ENCODE data around the gene PDIA5.
A peak's percentile ranks its signal among the peaks of the same experiment; 100 is the strongest.

The PDIA5 gene

GRCh38 chr3:123067689-123068600 lies 1.1 kb downstream of the PDIA5 start:
- no peak for TF ChIP-seq GABPA (IDR thresholded peaks at IDR 0.05; ENCODE audit: low read depth)
- TF ChIP-seq, protein P1, sequence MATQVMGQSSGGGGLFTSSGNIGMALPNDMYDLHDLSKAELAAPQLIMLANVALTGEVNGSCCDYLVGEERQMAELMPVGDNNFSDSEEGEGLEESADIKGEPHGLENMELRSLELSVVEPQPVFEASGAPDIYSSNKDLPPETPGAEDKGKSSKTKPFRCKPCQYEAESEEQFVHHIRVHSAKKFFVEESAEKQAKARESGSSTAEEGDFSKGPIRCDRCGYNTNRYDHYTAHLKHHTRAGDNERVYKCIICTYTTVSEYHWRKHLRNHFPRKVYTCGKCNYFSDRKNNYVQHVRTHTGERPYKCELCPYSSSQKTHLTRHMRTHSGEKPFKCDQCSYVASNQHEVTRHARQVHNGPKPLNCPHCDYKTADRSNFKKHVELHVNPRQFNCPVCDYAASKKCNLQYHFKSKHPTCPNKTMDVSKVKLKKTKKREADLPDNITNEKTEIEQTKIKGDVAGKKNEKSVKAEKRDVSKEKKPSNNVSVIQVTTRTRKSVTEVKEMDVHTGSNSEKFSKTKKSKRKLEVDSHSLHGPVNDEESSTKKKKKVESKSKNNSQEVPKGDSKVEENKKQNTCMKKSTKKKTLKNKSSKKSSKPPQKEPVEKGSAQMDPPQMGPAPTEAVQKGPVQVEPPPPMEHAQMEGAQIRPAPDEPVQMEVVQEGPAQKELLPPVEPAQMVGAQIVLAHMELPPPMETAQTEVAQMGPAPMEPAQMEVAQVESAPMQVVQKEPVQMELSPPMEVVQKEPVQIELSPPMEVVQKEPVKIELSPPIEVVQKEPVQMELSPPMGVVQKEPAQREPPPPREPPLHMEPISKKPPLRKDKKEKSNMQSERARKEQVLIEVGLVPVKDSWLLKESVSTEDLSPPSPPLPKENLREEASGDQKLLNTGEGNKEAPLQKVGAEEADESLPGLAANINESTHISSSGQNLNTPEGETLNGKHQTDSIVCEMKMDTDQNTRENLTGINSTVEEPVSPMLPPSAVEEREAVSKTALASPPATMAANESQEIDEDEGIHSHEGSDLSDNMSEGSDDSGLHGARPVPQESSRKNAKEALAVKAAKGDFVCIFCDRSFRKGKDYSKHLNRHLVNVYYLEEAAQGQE (IDR thresholded peaks at IDR 0.05; ENCODE audit: insufficient replicate concordance, low read depth) = no peak
- TF ChIP-seq, protein P2, sequence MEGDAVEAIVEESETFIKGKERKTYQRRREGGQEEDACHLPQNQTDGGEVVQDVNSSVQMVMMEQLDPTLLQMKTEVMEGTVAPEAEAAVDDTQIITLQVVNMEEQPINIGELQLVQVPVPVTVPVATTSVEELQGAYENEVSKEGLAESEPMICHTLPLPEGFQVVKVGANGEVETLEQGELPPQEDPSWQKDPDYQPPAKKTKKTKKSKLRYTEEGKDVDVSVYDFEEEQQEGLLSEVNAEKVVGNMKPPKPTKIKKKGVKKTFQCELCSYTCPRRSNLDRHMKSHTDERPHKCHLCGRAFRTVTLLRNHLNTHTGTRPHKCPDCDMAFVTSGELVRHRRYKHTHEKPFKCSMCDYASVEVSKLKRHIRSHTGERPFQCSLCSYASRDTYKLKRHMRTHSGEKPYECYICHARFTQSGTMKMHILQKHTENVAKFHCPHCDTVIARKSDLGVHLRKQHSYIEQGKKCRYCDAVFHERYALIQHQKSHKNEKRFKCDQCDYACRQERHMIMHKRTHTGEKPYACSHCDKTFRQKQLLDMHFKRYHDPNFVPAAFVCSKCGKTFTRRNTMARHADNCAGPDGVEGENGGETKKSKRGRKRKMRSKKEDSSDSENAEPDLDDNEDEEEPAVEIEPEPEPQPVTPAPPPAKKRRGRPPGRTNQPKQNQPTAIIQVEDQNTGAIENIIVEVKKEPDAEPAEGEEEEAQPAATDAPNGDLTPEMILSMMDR (IDR thresholded peaks at IDR 0.05; ENCODE audit: insufficient read depth, low read length) = no peak
- TF ChIP-seq SPI1 (IDR thresholded peaks at IDR 0.05; ENCODE audit: borderline replicate concordance, low read depth) = no peak
- TF ChIP-seq POLR2AphosphoS5 (IDR thresholded peaks at IDR 0.05; ENCODE audit: low read depth) = no peak
- Histone ChIP-seq H3K27me3 (ENCODE audit: insufficient read depth, poor library complexity, severe bottlenecking) (no peaks in the 10 kb centered on the region), H3K4me3 (replicated peaks; ENCODE audit: insufficient read depth, low read length) (peak overlapping the region; percentile 76), H3K27ac (replicated peaks) (peak overlapping the region; percentile 80)
- peak in 1 of 2 experiments; percentile 29 for DNase-seq (ENCODE audit: low read depth in 1 of 2, low spot score in 1 of 2)

DNA sequence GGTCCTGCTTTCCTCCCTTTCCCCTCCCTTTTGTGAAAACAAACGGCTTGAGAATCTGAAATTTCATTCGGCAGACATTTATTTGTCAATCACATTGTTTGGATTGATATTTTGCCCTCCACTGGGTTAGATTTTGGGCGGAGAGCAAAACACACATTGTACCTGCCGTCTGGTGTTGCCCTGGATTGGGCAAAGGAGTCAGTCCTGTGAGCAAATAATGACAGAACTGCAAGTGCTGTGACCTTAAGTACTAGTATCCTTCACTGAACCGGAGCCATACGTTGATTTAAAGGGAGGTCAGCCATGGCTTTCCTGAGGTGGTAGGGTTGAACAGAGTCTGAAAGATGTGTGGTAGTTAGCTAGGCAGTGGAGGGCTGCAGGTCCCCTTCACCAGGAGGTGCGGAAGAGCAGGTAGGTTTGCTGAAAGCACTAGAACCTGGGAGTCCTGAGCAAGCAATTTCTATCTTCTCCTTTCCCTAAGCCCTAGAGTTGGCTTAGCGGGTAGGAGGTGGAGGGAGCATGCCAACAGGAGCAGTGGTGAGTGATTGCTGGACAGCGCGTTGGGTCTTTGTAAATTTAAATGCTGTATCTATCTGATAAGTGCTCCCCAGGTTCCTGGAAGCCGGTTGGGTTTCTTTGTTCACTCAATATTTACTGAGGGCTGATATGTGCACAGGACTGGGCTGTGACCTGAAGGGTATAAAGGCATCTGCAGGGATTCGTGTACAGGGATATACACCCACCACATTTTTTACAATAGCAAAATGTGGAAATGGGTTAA lies 2.0 kb downstream of the PDIA5 start:
- no peaks in the 10 kb centered on the region for H3K27me3 ChIP-seq (ENCODE audit: insufficient read depth, poor library complexity, severe bottlenecking)
- H3K27ac ChIP-seq (replicated peaks) = no peak overlapping the region
- DNase-seq (ENCODE audit: low read depth in 1 of 2, low spot score in 1 of 2) = no peak
- peak overlapping the region; percentile 76; the same call in 1 of the 2 replicates for H3K4me3 ChIP-seq (replicated peaks; ENCODE audit: insufficient read depth, low read length)
- TF ChIP-seq, protein P1 (IDR thresholded peaks at IDR 0.05; ENCODE audit: insufficient replicate concordance, low read depth) = peak; percentile 77
- TF ChIP-seq SPI1 (IDR thresholded peaks at IDR 0.05; ENCODE audit: borderline replicate concordance, low read depth) (no peak), GABPA (IDR thresholded peaks at IDR 0.05; ENCODE audit: low read depth) (no peak), POLR2AphosphoS5 (IDR thresholded peaks at IDR 0.05; ENCODE audit: low read depth) (no peak)

DNA sequence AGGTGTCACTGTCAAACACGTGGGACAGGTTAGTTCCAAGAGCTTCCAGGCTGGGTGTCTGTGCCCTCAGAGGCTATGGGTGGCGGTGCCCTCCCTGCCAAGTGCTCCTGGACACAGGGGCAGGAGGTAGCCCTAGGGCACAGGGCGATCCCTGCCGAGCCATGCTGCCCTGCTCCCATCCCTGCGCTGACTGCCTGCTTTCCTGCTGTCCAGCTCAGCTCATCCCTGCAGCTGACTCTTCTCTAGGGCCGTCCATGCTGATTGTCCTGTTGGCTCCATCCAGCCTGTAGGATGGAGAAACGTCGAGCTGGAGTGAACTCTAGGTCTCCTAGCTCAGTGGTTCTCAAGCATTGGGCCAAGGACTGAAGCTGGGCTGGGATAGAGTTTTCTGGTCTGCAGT lies 3.7 kb downstream of the PDIA5 start:
- H3K27me3 ChIP-seq (ENCODE audit: insufficient read depth, poor library complexity, severe bottlenecking) = no peaks in the 10 kb centered on the region
- no peak for DNase-seq (ENCODE audit: low read depth in 1 of 2, low spot score in 1 of 2)
- H3K4me3 ChIP-seq (replicated peaks; ENCODE audit: insufficient read depth, low read length) = no peak overlapping the region
- no peak overlapping the region for H3K27ac ChIP-seq (replicated peaks)
- TF ChIP-seq, protein P1 (IDR thresholded peaks at IDR 0.05; ENCODE audit: insufficient replicate concordance, low read depth) = no peak
- TF ChIP-seq SPI1 (IDR thresholded peaks at IDR 0.05; ENCODE audit: borderline replicate concordance, low read depth) (no peak), GABPA (IDR thresholded peaks at IDR 0.05; ENCODE audit: low read depth) (no peak), POLR2AphosphoS5 (IDR thresholded peaks at IDR 0.05; ENCODE audit: low read depth) (no peak)
- TF ChIP-seq, protein P2 (IDR thresholded peaks at IDR 0.05; ENCODE audit: insufficient read depth, low read length) = no peak
